GM10847 (cell line): ENCODE results near the gene AKAP6.

Source experiments
- POLR2A ChIP-seq: IDR thresholded peaks from 2 replicates; pipeline ENCODE4 v1.6.1; 2011; ENCODE audit not compliant: insufficient read length; ENCODE audit errors: extremely low read depth

The AKAP6 gene

GRCh38 chr14:32662211-32662610 is 333.1 kb downstream of the AKAP6 start:
- TF ChIP-seq POLR2A, result no peak

GRCh38 chr14:32666308-32666707 is 337.2 kb downstream of the AKAP6 start:
- no peak for TF ChIP-seq POLR2A

DNA sequence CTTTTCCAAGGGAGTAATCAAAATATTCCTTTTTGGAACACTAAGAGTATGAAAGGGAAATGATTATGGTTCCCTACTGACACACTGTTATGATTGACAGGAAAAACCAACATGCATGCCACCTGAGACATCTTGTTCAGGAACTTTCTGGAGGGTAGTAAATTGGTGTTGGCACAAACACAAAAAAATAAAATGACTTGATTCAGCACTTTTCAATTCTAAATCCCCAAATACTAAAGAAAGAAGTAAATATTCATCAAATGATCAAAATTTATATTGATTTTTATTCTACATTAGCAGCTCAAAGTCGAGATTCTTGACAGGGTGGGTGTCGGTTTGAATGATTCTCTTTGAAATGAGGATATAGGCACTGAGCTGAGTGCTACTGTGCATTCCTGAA is 338.2 kb downstream of the AKAP6 start:
- TF ChIP-seq POLR2A, result no peak

GRCh38 chr14:32667791-32668190 is 338.7 kb downstream of the AKAP6 start:
- no peak for TF ChIP-seq POLR2A

DNA sequence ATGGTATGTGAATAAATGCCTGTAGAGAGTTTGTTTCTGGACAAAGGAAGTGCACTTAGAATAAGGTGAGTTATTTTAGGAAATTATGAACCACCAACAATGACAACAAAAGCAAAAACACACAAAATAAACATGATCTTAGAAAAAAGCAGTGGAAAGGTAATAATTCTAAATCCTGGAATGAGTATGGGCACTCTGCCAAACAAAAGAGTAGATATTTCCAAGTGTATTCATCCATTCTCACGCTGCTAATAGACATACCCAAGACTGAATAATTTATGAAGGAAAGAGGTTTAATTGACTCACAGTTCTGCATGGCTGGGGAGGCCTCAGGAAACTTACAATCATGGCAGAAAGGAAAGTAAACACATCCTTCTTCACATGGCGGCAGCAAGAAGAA is 340.3 kb downstream of the AKAP6 start:
- no peak for TF ChIP-seq POLR2A

DNA sequence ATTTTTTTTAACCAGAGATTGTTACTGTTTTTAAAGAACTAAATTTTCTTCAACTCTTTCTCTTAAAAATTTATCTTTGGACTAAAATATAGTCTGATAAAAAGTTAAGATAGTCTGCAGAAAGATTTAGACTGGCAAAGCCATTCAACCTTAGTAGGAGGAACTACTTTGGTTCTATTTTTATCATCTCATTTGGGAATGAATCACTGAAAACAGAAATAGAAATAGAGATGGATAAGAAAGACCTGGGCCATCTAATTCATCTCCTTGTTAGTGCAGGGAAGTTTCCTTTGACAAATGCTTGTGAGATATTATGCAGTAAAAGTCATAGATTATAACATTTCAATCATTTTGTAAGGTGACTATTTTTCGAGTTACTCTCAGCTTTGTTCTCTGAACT is 346.3 kb downstream of the AKAP6 start:
- TF ChIP-seq POLR2A, result no peak

DNA sequence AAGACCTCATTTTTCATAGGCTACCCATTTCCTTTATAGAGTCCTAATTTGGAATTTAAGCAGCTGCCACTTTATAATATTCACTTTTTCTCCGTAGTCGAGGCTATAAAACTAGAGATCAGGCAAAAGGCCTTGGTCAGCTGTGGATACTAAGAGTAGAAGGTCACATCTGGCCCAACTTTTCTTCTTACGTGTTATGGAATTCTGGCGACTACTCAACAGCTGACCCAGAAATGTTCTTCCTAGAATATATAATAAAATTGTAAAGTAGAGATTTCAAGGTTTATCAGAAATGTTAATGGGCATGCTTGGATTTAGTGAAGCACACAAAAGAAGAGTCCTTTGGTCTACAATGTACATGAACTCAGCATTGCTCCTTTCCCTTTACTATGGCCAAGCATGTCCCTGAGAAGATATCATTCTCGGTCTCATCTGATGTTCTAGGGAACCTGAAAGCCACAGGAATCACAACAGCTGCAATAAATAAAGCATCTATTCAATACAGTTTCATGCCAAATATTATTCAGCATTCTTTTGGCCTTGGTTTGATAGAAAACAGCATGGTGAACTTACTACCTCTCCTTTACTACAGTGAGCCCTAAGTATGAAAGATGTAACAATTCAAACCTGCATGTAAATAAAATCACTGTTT is 348.2 kb downstream of the AKAP6 start:
- no peak for TF ChIP-seq POLR2A

DNA sequence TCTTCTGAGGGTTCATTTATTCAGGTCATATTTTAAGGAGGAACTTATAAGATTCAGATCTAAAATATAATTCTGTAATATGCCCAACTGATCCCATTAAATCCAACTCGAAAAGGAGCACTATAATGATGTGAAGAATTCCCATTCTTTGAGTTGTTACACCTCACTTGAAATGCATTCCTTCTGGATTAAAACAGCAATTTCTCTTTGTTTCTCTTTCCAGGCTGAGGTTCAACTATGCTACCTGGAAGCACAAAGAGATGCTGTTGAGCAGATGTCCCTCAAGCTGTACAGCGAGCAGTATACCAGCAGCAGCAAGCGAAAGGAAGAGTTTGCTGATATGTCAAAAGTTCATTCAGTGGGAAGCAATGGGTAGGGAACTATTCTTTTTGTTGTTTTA is 349.0 kb downstream of the AKAP6 start:
- no peak for TF ChIP-seq POLR2A

GRCh38 chr14:32679927-32680612 is 351.0 kb downstream of the AKAP6 start:
- TF ChIP-seq POLR2A, result no peak

DNA sequence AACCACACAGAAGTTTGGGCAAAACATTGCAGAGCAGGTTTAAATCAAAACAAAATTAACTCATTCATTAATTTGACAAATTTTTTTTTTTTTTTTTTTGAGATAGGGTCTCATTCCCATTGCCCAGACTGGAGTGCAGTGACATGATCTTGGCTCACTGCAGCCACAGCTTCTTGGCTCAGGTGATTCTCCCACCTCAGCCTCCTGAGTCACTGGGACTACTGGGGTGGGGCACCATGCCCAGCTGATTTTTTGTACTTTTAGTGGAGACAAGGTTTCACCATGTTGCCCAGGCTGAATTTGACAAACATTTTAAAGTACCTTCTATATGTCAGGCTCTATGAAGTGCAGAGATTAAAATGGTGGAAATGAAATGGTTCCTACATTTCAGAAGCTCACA is 352.5 kb downstream of the AKAP6 start:
- TF ChIP-seq POLR2A, result no peak

- no peak for TF ChIP-seq POLR2A
Observed at GRCh38 chr14:32682214-32682613, 353.1 kb downstream of the AKAP6 start.

- TF ChIP-seq POLR2A, result no peak
Observed at GRCh38 chr14:32683679-32684078, 354.6 kb downstream of the AKAP6 start.

- TF ChIP-seq POLR2A, result no peak
Observed at GRCh38 chr14:32688941-32689340, 359.8 kb downstream of the AKAP6 start.

DNA sequence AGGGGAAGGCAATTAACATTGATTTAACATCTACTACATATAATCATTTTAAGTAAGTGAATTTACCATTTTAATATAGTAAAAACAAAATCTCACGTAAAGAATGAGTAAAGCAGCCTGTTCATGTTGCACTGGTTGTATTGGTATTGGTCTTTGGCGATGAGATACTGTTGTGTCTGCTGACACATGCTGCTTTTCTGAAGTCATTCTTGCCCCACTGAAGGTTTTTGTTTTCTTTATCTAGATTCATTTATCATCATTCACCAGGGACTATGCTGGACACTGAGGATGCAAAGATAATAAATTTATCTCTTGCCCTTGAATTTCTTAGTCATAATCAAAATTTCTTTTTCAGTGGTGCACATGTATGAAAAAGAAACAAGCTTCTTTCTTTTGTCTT is 363.3 kb downstream of the AKAP6 start:
- TF ChIP-seq POLR2A, result no peak

- no peak for TF ChIP-seq POLR2A
Observed at GRCh38 chr14:32693114-32693513, 364.0 kb downstream of the AKAP6 start.

- no peak for TF ChIP-seq POLR2A
Observed at GRCh38 chr14:32694795-32695449, 365.8 kb downstream of the AKAP6 start.
